Kidney (tissue), 22 donors: ENCODE results near the gene SBF2. TPM values are rescaled to one million over a fixed set of nuclear protein-coding genes. Genes with fewer than 3 reads are reported as not detected.

Experiments used
- DNase-seq, 5 donors: peaks; one replicate each; pipeline ENCODE4 v3.0.0-alpha.2; 2013 to 2020
- FAIRE-seq: peaks from 2 replicates; lab custom pipeline; 2012; peaks lifted over from hg19 to GRCh38; lab: Jason Lieb, UNC
- H3K27ac ChIP-seq, 2 donors: one replicate each; pipeline ENCODE4 v1.7.0; 2013; ENCODE audit warnings: low read depth in 2 of 2, low read length in 2 of 2, inconsistent platforms in 1 of 2
- H3K27me3 ChIP-seq: one replicate; pipeline ENCODE4 v1.7.1; 2013; ENCODE audit warnings: low read length, inconsistent platforms; ENCODE audit not compliant: control insufficient read depth, insufficient read depth
- H3K36me3 ChIP-seq, 3 donors: one replicate each; pipeline versions ENCODE4 v1.7.0 to v1.7.1; 2013; ENCODE audit warnings: low read length in 3 of 3, control low read depth in 1 of 3, inconsistent platforms in 1 of 3; ENCODE audit not compliant: insufficient read depth in 3 of 3, control insufficient read depth in 2 of 3
- H3K4me1 ChIP-seq, 3 donors: one replicate each; pipeline versions ENCODE4 v1.7.0 to v1.7.1; 2013; ENCODE audit warnings: low read length in 3 of 3, inconsistent platforms in 1 of 3, low read depth in 1 of 3; ENCODE audit not compliant: control insufficient read depth in 2 of 3, insufficient read depth in 2 of 3
- H3K4me3 ChIP-seq, 3 donors: one replicate each; pipeline versions ENCODE4 v1.7.0 to v1.8.1; 2013; ENCODE audit warnings: low read length in 3 of 3, control low read depth in 1 of 3, inconsistent platforms in 1 of 3
- H3K9ac ChIP-seq, 3 donors: one replicate each; pipeline versions ENCODE4 v1.7.0 to v1.7.1; 2013; ENCODE audit warnings: low read length in 3 of 3, control low read depth in 1 of 3, inconsistent platforms in 1 of 3
- H3K9me3 ChIP-seq, 3 donors: one replicate each; pipeline versions ENCODE4 v1.7.0 to v1.7.1; 2013; ENCODE audit warnings: low read length in 3 of 3, control low read depth in 1 of 3, inconsistent platforms in 1 of 3; ENCODE audit not compliant: control insufficient read depth in 2 of 3, insufficient read depth in 1 of 3
- intact Hi-C: fragments of 100-400 bp; cut with DNase I; formaldehyde crosslinking; loops from one replicate; pipeline ENCODE4 v1.11.1; 2022
- long read RNA-seq, 10 donors: library from polyadenylated mRNA in 1 of 10; unstranded in 1 of 10; transcript quantifications; one replicate each; pipeline ENCODE4 v2.0.0 and lab custom pipeline, GENCODE V29; 2021 to 2026
- polyA plus RNA-seq: library from polyadenylated mRNA; stranded (reverse); fragments of 350-450 nt; fragmentation: Illumina TruSeq; extraction: RNeasy Lipid Tissue Mini Kit (QIAGEN cat#74804); gene quantifications from one replicate; pipeline ENCODE4 v1.2.3, GENCODE V29; 2014; ENCODE audit warnings: low read depth, low replicate concordance; ENCODE audit not compliant: insufficient read depth
- total RNA-seq: library from RNA; stranded (reverse); fragmentation: NEBNext Ultra II Directional; extraction: Animal tissue kit (Norgen Biotek cat#: 25700); gene quantifications from one replicate; pipeline ENCODE4 v1.2.1, GENCODE V29; 2021
- TF ChIP-seq, protein P1 (sequence below): IDR thresholded peaks from 3 replicates; pipeline ENCODE4 v1.5.1; 2012; ENCODE audit warnings: mild to moderate bottlenecking, moderate library complexity, borderline replicate concordance; ENCODE audit not compliant: insufficient read depth; ENCODE audit errors: extremely low read depth
- donor health status: control.
- donor health status: control.
- donor health status: control.
- donor health status: control.
- donor health status: control.
- donor health status: DM: yes; HTN: yes; CAD: no.
- donor health status: Normal renal cell carcinoma (clear cell type).

SBF2 gene
- total RNA-seq: 55.4 TPM
- polyA plus RNA-seq: 13.1 TPM
- long read RNA-seq, donor 1, partial matches to known transcripts: 0 of 3 reads
- long read RNA-seq, donor 1, other reads (novel, unspliced or antisense): 0 of 3 reads
- long read RNA-seq, donor 2, full-length matches to known transcripts: 1 of 1 reads
- long read RNA-seq, donor 2, partial matches to known transcripts: 0 of 1 reads
- long read RNA-seq, donor 2, other reads (novel, unspliced or antisense): 0 of 1 reads
- long read RNA-seq, donor 3, partial matches to known transcripts: 0 of 1 reads
- long read RNA-seq, donor 3, other reads (novel, unspliced or antisense): 0 of 1 reads
- long read RNA-seq, donor 4, partial matches to known transcripts: 0 of 1 reads
- long read RNA-seq, donor 4, other reads (novel, unspliced or antisense): 0 of 1 reads
- long read RNA-seq, donor 5, partial matches to known transcripts: 0 of 1 reads
- long read RNA-seq, donor 5, other reads (novel, unspliced or antisense): 0 of 1 reads
- long read RNA-seq, donor 6, partial matches to known transcripts: 0 of 2 reads
- long read RNA-seq, donor 6, other reads (novel, unspliced or antisense): 0 of 2 reads
- long read RNA-seq, donor 7, partial matches to known transcripts: 4 of 8 reads
- long read RNA-seq, donor 7, other reads (novel, unspliced or antisense): 4 of 8 reads
- long read RNA-seq, donor 8, partial matches to known transcripts: 0 of 6 reads
- long read RNA-seq, donor 8, other reads (novel, unspliced or antisense): 0 of 6 reads
- long read RNA-seq, donor 9, full-length matches to known transcripts: 3 of 3 reads
- long read RNA-seq, donor 9, partial matches to known transcripts: 0 of 3 reads
- long read RNA-seq, donor 9, other reads (novel, unspliced or antisense): 0 of 3 reads
- long read RNA-seq, donor 10, partial matches to known transcripts: 5 of 7 reads
- long read RNA-seq, donor 10, other reads (novel, unspliced or antisense): 0 of 7 reads

DNA sequence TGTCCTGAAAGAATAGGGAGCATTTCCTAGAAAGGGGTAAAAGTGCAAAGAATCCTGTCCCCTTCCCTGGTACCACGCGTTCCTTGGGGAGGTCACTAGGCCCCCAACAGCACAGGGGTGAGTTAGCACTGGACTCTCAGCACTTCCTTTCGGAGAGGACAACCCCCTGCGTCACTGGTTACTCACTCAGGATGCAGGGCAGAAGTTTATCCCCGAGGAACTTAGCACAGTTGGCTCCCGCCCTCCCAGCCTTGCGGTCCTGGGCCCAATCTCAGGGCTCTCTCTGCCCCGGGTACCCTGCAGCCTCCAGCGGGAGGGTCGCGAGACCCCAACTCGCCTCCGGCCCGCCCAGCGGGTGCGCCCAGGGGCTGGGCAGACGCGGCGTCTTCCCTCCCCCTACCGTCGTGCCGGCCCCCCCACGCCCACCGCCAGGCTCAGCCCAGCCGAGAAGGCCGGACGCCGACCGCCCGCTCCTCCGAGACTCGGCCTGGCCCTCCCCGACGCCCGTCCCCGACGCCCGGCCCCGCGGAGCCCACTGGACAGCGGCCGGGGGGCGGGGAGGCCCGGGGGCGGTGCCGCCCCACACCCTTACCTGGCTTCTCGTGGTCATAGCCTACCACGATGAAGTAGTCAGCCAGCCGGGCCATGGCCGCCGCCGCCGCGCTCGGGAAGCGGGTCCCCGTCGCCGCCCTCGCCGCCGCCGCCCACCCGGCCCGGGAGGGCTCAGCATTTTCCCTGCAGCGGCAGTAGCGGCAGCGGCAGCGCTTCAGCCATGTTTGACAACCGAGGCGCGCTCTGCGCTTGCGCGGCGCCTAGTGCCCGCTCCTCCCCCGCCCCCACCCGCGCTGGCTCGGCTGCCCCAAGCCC lies at the start of gene SBF2:
SBF2 (minus strand) TSS at position 797 of the 867 bp plus-strand sequence; CDS start at position 647, 150 bp downstream.
- Histone ChIP-seq H3K9me3 (no peaks in the 10 kb centered on the region), H3K27ac (peak within 1 kb of the TSS; percentile 98), H3K36me3 (no peaks in the 10 kb centered on the region), H3K9ac (peak within 1 kb of the TSS; percentile 87 to 93 (median 90)), H3K4me1 (peaks cover 0 to 15% (median 14%) of the 10 kb centered on the region in 3 donors), H3K4me3 (peak within 1 kb of the TSS; percentile 84 to 93 (median 88)), H3K27me3 (no peaks in the 10 kb centered on the region)
- DNase-seq (peak; percentile 91 to 95 (median 93)), FAIRE-seq (no peak)
- intact Hi-C loops: no loop called here
- TF ChIP-seq, protein P1, sequence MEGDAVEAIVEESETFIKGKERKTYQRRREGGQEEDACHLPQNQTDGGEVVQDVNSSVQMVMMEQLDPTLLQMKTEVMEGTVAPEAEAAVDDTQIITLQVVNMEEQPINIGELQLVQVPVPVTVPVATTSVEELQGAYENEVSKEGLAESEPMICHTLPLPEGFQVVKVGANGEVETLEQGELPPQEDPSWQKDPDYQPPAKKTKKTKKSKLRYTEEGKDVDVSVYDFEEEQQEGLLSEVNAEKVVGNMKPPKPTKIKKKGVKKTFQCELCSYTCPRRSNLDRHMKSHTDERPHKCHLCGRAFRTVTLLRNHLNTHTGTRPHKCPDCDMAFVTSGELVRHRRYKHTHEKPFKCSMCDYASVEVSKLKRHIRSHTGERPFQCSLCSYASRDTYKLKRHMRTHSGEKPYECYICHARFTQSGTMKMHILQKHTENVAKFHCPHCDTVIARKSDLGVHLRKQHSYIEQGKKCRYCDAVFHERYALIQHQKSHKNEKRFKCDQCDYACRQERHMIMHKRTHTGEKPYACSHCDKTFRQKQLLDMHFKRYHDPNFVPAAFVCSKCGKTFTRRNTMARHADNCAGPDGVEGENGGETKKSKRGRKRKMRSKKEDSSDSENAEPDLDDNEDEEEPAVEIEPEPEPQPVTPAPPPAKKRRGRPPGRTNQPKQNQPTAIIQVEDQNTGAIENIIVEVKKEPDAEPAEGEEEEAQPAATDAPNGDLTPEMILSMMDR: no peak

DNA sequence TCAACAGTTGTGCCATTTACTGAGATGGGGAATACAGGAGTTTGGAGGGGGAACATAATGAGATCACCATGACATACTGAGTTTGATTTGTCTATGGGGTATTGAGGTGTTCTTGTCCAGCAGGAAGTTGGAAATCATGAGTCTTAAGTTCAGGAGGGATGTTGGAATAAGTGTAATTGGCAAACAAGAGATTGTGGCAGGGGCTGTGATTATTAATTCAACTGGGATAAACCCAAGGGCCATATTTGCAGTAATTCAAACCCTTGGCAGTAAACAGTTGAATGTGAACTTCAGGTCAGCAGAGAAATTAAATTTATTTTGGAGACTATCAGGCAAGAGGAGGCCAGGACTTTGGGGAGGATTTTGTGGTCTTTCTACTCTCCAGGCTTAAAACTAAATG lies 44.3 kb upstream of the SBF2 start:
- no peaks in the 10 kb centered on the region for H3K27me3 ChIP-seq
- no peak overlapping the region for H3K9ac ChIP-seq
- intact Hi-C loops: no loop called here
- H3K27ac ChIP-seq: no peak overlapping the region
- H3K36me3 ChIP-seq: no peaks in the 10 kb centered on the region
- FAIRE-seq (no peak), DNase-seq (no peak)
- TF ChIP-seq, protein P1: no peak
- no peaks in the 10 kb centered on the region for H3K9me3 ChIP-seq
- no peak overlapping the region for H3K4me3 ChIP-seq
- no peaks in the 10 kb centered on the region for H3K4me1 ChIP-seq

GRCh38 chr11:10333490-10333889 lies 39.5 kb upstream of the SBF2 start:
- Histone ChIP-seq H3K4me1 (peaks cover 0 to 7% (median 4%) of the 10 kb centered on the region in 3 donors), H3K27me3 (no peaks in the 10 kb centered on the region), H3K4me3 (no peak overlapping the region), H3K36me3 (no peaks in the 10 kb centered on the region), H3K9ac (no peak overlapping the region), H3K9me3 (no peaks in the 10 kb centered on the region), H3K27ac (no peak overlapping the region)
- DNase-seq (no peak), FAIRE-seq (no peak)
- intact Hi-C loops: no loop called here
- TF ChIP-seq, protein P1: no peak
